Activated naive CD4-positive, alpha-beta T cell treated with anti-CD3 and anti-CD28 coated beads, Interleukin-2, amount 50 U/mL, for 24 hours (primary cell): ENCODE measurements around the gene MYO1B.

ENCODE experiments used
- H3K27ac Mint-ChIP-seq: one replicate; pipeline ENCODE4 v1.8.0; 2021; ENCODE audit warnings: mild to moderate bottlenecking, mixed read lengths
- H3K27me3 Mint-ChIP-seq: one replicate; pipeline ENCODE4 v1.8.0; 2021; ENCODE audit warnings: mixed read lengths
- H3K36me3 Mint-ChIP-seq: one replicate; pipeline ENCODE4 v1.8.0; 2021; ENCODE audit warnings: mixed read lengths
- H3K4me1 Mint-ChIP-seq: one replicate; pipeline ENCODE4 v1.8.0; 2021; ENCODE audit warnings: mixed read lengths
- H3K4me3 Mint-ChIP-seq: one replicate; pipeline ENCODE4 v1.8.0; 2021; ENCODE audit warnings: mild to moderate bottlenecking, mixed read lengths
- H3K9me3 Mint-ChIP-seq: one replicate; pipeline ENCODE4 v1.8.0; 2021; ENCODE audit warnings: mixed read lengths

MYO1B gene

GRCh38 chr2:191218292-191218898, 26.8 kb upstream of the MYO1B start:
- no peak overlapping the region for H3K27ac Mint-ChIP-seq

GRCh38 chr2:191220671-191221070, 24.5 kb upstream of the MYO1B start:
- no peak overlapping the region for H3K27ac Mint-ChIP-seq
- peaks cover 18% of the 10 kb centered on the region for H3K4me1 Mint-ChIP-seq
- peaks cover 12% of the 10 kb centered on the region for H3K9me3 Mint-ChIP-seq
- H3K27me3 Mint-ChIP-seq, result no peaks in the 10 kb centered on the region
- no peak overlapping the region for H3K4me3 Mint-ChIP-seq
- H3K36me3 Mint-ChIP-seq, result peaks cover 6% of the 10 kb centered on the region

More at GRCh38 chr2:191218292-191218898, 26.8 kb upstream of the MYO1B start:
- Mint-ChIP-seq H3K27me3 (no peaks in the 10 kb centered on the region), H3K9me3 (peaks cover 15% of the 10 kb centered on the region), H3K36me3 (peaks cover 8% of the 10 kb centered on the region), H3K4me3 (no peak overlapping the region), H3K4me1 (peaks cover 18% of the 10 kb centered on the region)

- no peaks in the 10 kb centered on the region for H3K27me3 Mint-ChIP-seq
- H3K9me3 Mint-ChIP-seq, result peaks cover 12% of the 10 kb centered on the region
- H3K27ac Mint-ChIP-seq, result no peak overlapping the region
- H3K4me1 Mint-ChIP-seq, result peaks cover 18% of the 10 kb centered on the region
- no peak overlapping the region for H3K4me3 Mint-ChIP-seq
- H3K36me3 Mint-ChIP-seq, result peaks cover 6% of the 10 kb centered on the region
These were observed 23.5 kb upstream of the MYO1B start for GRCh38 chr2:191221666-191222065.

- Mint-ChIP-seq H3K27me3 (no peaks in the 10 kb centered on the region), H3K4me1 (peaks cover 17% of the 10 kb centered on the region), H3K9me3 (peaks cover 12% of the 10 kb centered on the region), H3K27ac (peak overlapping the region; percentile 60), H3K36me3 (peaks cover 6% of the 10 kb centered on the region), H3K4me3 (no peak overlapping the region)
These were observed 22.7 kb upstream of the MYO1B start for GRCh38 chr2:191222507-191222906.

GRCh38 chr2:191222952-191223351, 22.3 kb upstream of the MYO1B start:
- H3K27ac Mint-ChIP-seq, result no peak overlapping the region
- H3K4me1 Mint-ChIP-seq, result peaks cover 14% of the 10 kb centered on the region
- H3K9me3 Mint-ChIP-seq, result peaks cover 12% of the 10 kb centered on the region
- peaks cover 6% of the 10 kb centered on the region for H3K36me3 Mint-ChIP-seq
- no peaks in the 10 kb centered on the region for H3K27me3 Mint-ChIP-seq
- no peak overlapping the region for H3K4me3 Mint-ChIP-seq

- Mint-ChIP-seq H3K4me3 (no peak overlapping the region), H3K4me1 (peaks cover 3% of the 10 kb centered on the region), H3K9me3 (peaks cover 5% of the 10 kb centered on the region), H3K27ac (no peak overlapping the region), H3K36me3 (peaks cover 2% of the 10 kb centered on the region), H3K27me3 (no peaks in the 10 kb centered on the region)
These were observed 20.1 kb upstream of the MYO1B start for GRCh38 chr2:191225126-191225525.

GRCh38 chr2:191225690-191226089, 19.5 kb upstream of the MYO1B start:
- Mint-ChIP-seq H3K4me3 (no peak overlapping the region), H3K4me1 (no peaks in the 10 kb centered on the region), H3K27me3 (no peaks in the 10 kb centered on the region), H3K36me3 (no peaks in the 10 kb centered on the region), H3K9me3 (no peaks in the 10 kb centered on the region), H3K27ac (no peak overlapping the region)

- H3K4me1 Mint-ChIP-seq, result no peaks in the 10 kb centered on the region
These were observed 19.0 kb upstream of the MYO1B start for GRCh38 chr2:191226196-191226595.

GRCh38 chr2:191228333-191228732, 16.9 kb upstream of the MYO1B start:
- no peaks in the 10 kb centered on the region for H3K27me3 Mint-ChIP-seq
- H3K4me1 Mint-ChIP-seq, result no peaks in the 10 kb centered on the region
- H3K27ac Mint-ChIP-seq, result no peak overlapping the region
- no peak overlapping the region for H3K4me3 Mint-ChIP-seq
- no peaks in the 10 kb centered on the region for H3K36me3 Mint-ChIP-seq
- H3K9me3 Mint-ChIP-seq, result no peaks in the 10 kb centered on the region

More at GRCh38 chr2:191226196-191226595, 19.0 kb upstream of the MYO1B start:
- no peak overlapping the region for H3K27ac Mint-ChIP-seq
- H3K4me3 Mint-ChIP-seq, result no peak overlapping the region
- no peaks in the 10 kb centered on the region for H3K27me3 Mint-ChIP-seq
- H3K36me3 Mint-ChIP-seq, result no peaks in the 10 kb centered on the region
- no peaks in the 10 kb centered on the region for H3K9me3 Mint-ChIP-seq

GRCh38 chr2:191228861-191229260, 16.3 kb upstream of the MYO1B start:
- no peak overlapping the region for H3K4me3 Mint-ChIP-seq
- H3K27ac Mint-ChIP-seq, result no peak overlapping the region
- no peaks in the 10 kb centered on the region for H3K4me1 Mint-ChIP-seq
- no peaks in the 10 kb centered on the region for H3K9me3 Mint-ChIP-seq
- no peaks in the 10 kb centered on the region for H3K36me3 Mint-ChIP-seq
- H3K27me3 Mint-ChIP-seq, result no peaks in the 10 kb centered on the region

GRCh38 chr2:191230174-191230573, 15.0 kb upstream of the MYO1B start:
- Mint-ChIP-seq H3K9me3 (no peaks in the 10 kb centered on the region), H3K27me3 (no peaks in the 10 kb centered on the region), H3K4me1 (no peaks in the 10 kb centered on the region), H3K36me3 (no peaks in the 10 kb centered on the region), H3K4me3 (no peak overlapping the region), H3K27ac (no peak overlapping the region)

- Mint-ChIP-seq H3K27me3 (no peaks in the 10 kb centered on the region), H3K4me3 (no peak overlapping the region), H3K27ac (no peak overlapping the region), H3K4me1 (no peaks in the 10 kb centered on the region), H3K36me3 (no peaks in the 10 kb centered on the region), H3K9me3 (no peaks in the 10 kb centered on the region)
These were observed 13.2 kb upstream of the MYO1B start for GRCh38 chr2:191231995-191232394.

- Mint-ChIP-seq H3K27ac (no peak overlapping the region), H3K36me3 (no peaks in the 10 kb centered on the region), H3K4me1 (no peaks in the 10 kb centered on the region), H3K4me3 (no peak overlapping the region), H3K9me3 (no peaks in the 10 kb centered on the region), H3K27me3 (no peaks in the 10 kb centered on the region)
These were observed 11.7 kb upstream of the MYO1B start for GRCh38 chr2:191233533-191233932.

- H3K36me3 Mint-ChIP-seq, result no peaks in the 10 kb centered on the region
- H3K27ac Mint-ChIP-seq, result no peak overlapping the region
These were observed 10.8 kb upstream of the MYO1B start for GRCh38 chr2:191234376-191234775.

GRCh38 chr2:191240871-191241270, 4.3 kb upstream of the MYO1B start:
- no peaks in the 10 kb centered on the region for H3K4me1 Mint-ChIP-seq
- H3K9me3 Mint-ChIP-seq, result no peaks in the 10 kb centered on the region
- no peaks in the 10 kb centered on the region for H3K27me3 Mint-ChIP-seq
- peaks cover 1% of the 10 kb centered on the region for H3K36me3 Mint-ChIP-seq
- H3K4me3 Mint-ChIP-seq, result no peak overlapping the region
- no peak overlapping the region for H3K27ac Mint-ChIP-seq

More at GRCh38 chr2:191234376-191234775, 10.8 kb upstream of the MYO1B start:
- Mint-ChIP-seq H3K4me3 (no peak overlapping the region), H3K9me3 (no peaks in the 10 kb centered on the region), H3K27me3 (no peaks in the 10 kb centered on the region), H3K4me1 (no peaks in the 10 kb centered on the region)

- H3K27me3 Mint-ChIP-seq, result peaks cover 1% of the 10 kb centered on the region
- no peaks in the 10 kb centered on the region for H3K9me3 Mint-ChIP-seq
- H3K4me1 Mint-ChIP-seq, result no peaks in the 10 kb centered on the region
- no peak overlapping the region for H3K27ac Mint-ChIP-seq
- no peak overlapping the region for H3K4me3 Mint-ChIP-seq
- H3K36me3 Mint-ChIP-seq, result peaks cover 1% of the 10 kb centered on the region
These were observed 3.8 kb upstream of the MYO1B start for GRCh38 chr2:191241418-191241817.

- Mint-ChIP-seq H3K27me3 (peaks cover 5% of the 10 kb centered on the region), H3K9me3 (no peaks in the 10 kb centered on the region), H3K36me3 (peaks cover 1% of the 10 kb centered on the region), H3K27ac (no peak overlapping the region), H3K4me3 (no peak overlapping the region), H3K4me1 (peaks cover 11% of the 10 kb centered on the region)
These were observed 2.0 kb upstream of the MYO1B start for GRCh38 chr2:191243154-191243553.
